Hepatocyte (in vitro differentiated cells): ENCODE measurements around the gene MACF1.

ENCODE experiments used
- EZH2 ChIP-seq: fragments of 200-600 bp; sonication (generic); IDR thresholded peaks from 2 replicates; pipeline ENCODE4 v1.6.1; 2016; ENCODE audit warnings: antibody characterized with exemption, mild to moderate bottlenecking, borderline replicate concordance
- TF ChIP-seq, protein P1 (sequence below): fragments of 200-600 bp; sonication (generic); IDR thresholded peaks from 2 replicates; pipeline ENCODE4 v1.5.1; 2016; ENCODE audit warnings: antibody characterized with exemption, mild to moderate bottlenecking; ENCODE audit not compliant: poor library complexity

- TF ChIP-seq, protein P1, sequence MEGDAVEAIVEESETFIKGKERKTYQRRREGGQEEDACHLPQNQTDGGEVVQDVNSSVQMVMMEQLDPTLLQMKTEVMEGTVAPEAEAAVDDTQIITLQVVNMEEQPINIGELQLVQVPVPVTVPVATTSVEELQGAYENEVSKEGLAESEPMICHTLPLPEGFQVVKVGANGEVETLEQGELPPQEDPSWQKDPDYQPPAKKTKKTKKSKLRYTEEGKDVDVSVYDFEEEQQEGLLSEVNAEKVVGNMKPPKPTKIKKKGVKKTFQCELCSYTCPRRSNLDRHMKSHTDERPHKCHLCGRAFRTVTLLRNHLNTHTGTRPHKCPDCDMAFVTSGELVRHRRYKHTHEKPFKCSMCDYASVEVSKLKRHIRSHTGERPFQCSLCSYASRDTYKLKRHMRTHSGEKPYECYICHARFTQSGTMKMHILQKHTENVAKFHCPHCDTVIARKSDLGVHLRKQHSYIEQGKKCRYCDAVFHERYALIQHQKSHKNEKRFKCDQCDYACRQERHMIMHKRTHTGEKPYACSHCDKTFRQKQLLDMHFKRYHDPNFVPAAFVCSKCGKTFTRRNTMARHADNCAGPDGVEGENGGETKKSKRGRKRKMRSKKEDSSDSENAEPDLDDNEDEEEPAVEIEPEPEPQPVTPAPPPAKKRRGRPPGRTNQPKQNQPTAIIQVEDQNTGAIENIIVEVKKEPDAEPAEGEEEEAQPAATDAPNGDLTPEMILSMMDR, result no peak
- no peak for TF ChIP-seq EZH2
Measured at GRCh38 chr1:39393645-39394044, 189.2 kb downstream of the MACF1 start.
